Ovary (tissue), 3 donors: Measurements from ENCODE around the gene SPTA1.

Experiments
- EP300 ChIP-seq: sonication (generic); formaldehyde crosslinking; IDR thresholded peaks from one replicate; pipeline ENCODE4 v1.6.1; 2017; ENCODE audit warnings: antibody characterized with exemption
- POLR2A ChIP-seq: fragments of 450-650 bp; IDR thresholded peaks from one replicate; pipeline ENCODE4 v1.6.1; 2017; ENCODE audit warnings: antibody characterized with exemption, mild to moderate bottlenecking, moderate library complexity
- TF ChIP-seq, protein P1 (sequence below), 3 donors: fragments of 450-650 bp in 2 of 3; fragments of 200-600 bp in 1 of 3; IDR thresholded peaks; one replicate each; pipeline versions ENCODE4 v1.5.1 to v1.8.0; 2016 to 2022; ENCODE audit warnings: antibody characterized with exemption in 3 of 3, mild to moderate bottlenecking in 1 of 3
- donor health status: DM: no; HTN: no; CAD: no.

DNA sequence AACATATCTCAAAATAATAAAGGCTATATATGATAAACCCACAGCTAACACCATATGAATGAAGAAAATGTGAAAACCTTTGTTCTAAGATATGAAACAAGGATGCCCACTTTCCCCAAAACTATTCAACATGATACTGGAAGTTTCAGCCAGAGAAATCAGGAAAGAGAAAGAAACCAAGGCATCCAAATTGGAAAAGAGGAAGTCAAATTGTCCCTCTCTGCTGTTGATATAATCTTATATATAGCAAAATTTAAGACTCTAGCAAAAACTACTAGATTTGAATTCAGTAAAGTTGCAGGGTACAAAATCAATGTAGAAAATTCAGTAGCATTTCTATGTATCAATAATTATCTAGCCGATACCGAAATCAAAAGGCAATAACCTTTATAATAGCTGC, 85.8 kb downstream of the SPTA1 start:
- TF ChIP-seq, protein P1, sequence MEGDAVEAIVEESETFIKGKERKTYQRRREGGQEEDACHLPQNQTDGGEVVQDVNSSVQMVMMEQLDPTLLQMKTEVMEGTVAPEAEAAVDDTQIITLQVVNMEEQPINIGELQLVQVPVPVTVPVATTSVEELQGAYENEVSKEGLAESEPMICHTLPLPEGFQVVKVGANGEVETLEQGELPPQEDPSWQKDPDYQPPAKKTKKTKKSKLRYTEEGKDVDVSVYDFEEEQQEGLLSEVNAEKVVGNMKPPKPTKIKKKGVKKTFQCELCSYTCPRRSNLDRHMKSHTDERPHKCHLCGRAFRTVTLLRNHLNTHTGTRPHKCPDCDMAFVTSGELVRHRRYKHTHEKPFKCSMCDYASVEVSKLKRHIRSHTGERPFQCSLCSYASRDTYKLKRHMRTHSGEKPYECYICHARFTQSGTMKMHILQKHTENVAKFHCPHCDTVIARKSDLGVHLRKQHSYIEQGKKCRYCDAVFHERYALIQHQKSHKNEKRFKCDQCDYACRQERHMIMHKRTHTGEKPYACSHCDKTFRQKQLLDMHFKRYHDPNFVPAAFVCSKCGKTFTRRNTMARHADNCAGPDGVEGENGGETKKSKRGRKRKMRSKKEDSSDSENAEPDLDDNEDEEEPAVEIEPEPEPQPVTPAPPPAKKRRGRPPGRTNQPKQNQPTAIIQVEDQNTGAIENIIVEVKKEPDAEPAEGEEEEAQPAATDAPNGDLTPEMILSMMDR (IDR thresholded peaks at IDR 0.05): no peak
- no peak for TF ChIP-seq EP300
- no peak for TF ChIP-seq POLR2A
